Astrocyte (in vitro differentiated cells and primary cell): ENCODE measurements around the gene PALB2.

ENCODE experiments used
- CTCF ChIP-seq: IDR thresholded peaks from 2 replicates; pipeline ENCODE4 v1.5.1; 2011; ENCODE audit warnings: low read depth, mild to moderate bottlenecking, inconsistent platforms, low read length, moderate library complexity; ENCODE audit not compliant: insufficient read depth
- EZH2 ChIP-seq: IDR thresholded peaks from 2 replicates; pipeline ENCODE4 v1.6.1; 2012; ENCODE audit warnings: mild to moderate bottlenecking, low read length, inconsistent platforms; ENCODE audit not compliant: insufficient read depth

- TF ChIP-seq CTCF, result no peak
- TF ChIP-seq EZH2, result no peak
Observed at GRCh38 chr16:23668873-23669272, 27.8 kb upstream of the PALB2 start.
